IMR-90 (cell line): ENCODE data around the gene KLF2. TPM values are rescaled to one million over a fixed set of nuclear protein-coding genes. Genes with fewer than 3 reads are reported as not detected.
A peak's percentile ranks its signal among the peaks of the same experiment; 100 is the strongest.

Experiments
- ATAC-seq: fragments of 200-7000 bp; cut with Tn5 transposase; 2 replicates; pipeline ENCODE4 v1.9.1; 2020; ENCODE audit warnings: low read depth, mild to moderate bottlenecking, moderate library complexity
- BruUV-seq: library from RNA; stranded (reverse); fragments of 400-500 nt; replicated peaks from 2 replicates; lab custom pipeline; 2021; lab: Mats Ljungman, UMichigan
- CTCF ChIA-PET: fragments of 300-600 bp; formaldehyde crosslinking; extraction: SDS; loops from one replicate; lab custom pipeline; 2021; ENCODE audit warnings: antibody characterized with exemption; lab: Yijun Ruan, JAX
- POLR2A ChIA-PET: fragments of 300-600 bp; sonication (Branson Sonifier 250); formaldehyde crosslinking; loops from one replicate; lab custom pipeline; 2022; ENCODE audit warnings: antibody characterized with exemption; ENCODE audit not compliant: unreplicated experiment; lab: Charles Lee
- DNase-seq: peaks from one replicate; pipeline ENCODE4 v3.0.0; 2013
- H2AFZ ChIP-seq: replicated peaks from 2 replicates; pipeline ENCODE3; 2013; ENCODE audit warnings: low read length, mild to moderate bottlenecking; ENCODE audit not compliant: poor library complexity
- H2AK5ac ChIP-seq: 2 replicates; pipeline ENCODE4 v1.6.1; 2013; ENCODE audit warnings: low read depth, low read length, inconsistent platforms
- H2AK9ac ChIP-seq: replicated peaks from 2 replicates; pipeline ENCODE3; 2013; ENCODE audit warnings: mild to moderate bottlenecking, low read depth, low read length, moderate library complexity; ENCODE audit not compliant: poor library complexity
- H2BK120ac ChIP-seq: 2 replicates; pipeline ENCODE4 v1.6.1; 2013; ENCODE audit warnings: low read depth, low read length, inconsistent platforms
- H2BK15ac ChIP-seq: 3 replicates; pipeline ENCODE4 v1.6.1; 2013; ENCODE audit warnings: low read depth, low read length, inconsistent platforms
- H2BK20ac ChIP-seq: 2 replicates; pipeline ENCODE4 v1.6.1; 2013; ENCODE audit warnings: low read depth, mild to moderate bottlenecking, inconsistent platforms, low read length, moderate library complexity
- H2BK5ac ChIP-seq: 2 replicates; pipeline ENCODE4 v1.6.1; 2013; ENCODE audit warnings: mild to moderate bottlenecking, low read depth, low read length, inconsistent platforms; ENCODE audit not compliant: poor library complexity, severe bottlenecking
- H3K14ac ChIP-seq: replicated peaks from 2 replicates; pipeline ENCODE4 v1.6.1; 2013; ENCODE audit warnings: low read depth, low read length, inconsistent platforms
- H3K18ac ChIP-seq: 2 replicates; pipeline ENCODE4 v1.6.1; 2013; ENCODE audit warnings: low read depth, low read length, control low read depth
- H3K23ac ChIP-seq: 2 replicates; pipeline ENCODE4 v1.6.1; 2013; ENCODE audit warnings: low read depth, low read length, inconsistent platforms
- H3K27ac ChIP-seq: 2 replicates; pipeline ENCODE4 v1.5.1; 2013; ENCODE audit warnings: mild to moderate bottlenecking, control low read depth, low read length; ENCODE audit not compliant: insufficient read depth
- H3K27me3 ChIP-seq: 2 replicates; pipeline ENCODE4 v1.6.1; 2013; ENCODE audit warnings: low read length; ENCODE audit not compliant: control insufficient read depth, insufficient read depth
- H3K36me3 ChIP-seq: 2 replicates; pipeline ENCODE4 v1.6.1; 2013; ENCODE audit warnings: low read length, mixed read lengths; ENCODE audit not compliant: control insufficient read depth, insufficient read depth
- H3K4ac ChIP-seq: 2 replicates; pipeline ENCODE4 v1.6.1; 2013; ENCODE audit warnings: low read depth, low read length, inconsistent platforms
- H3K4me1 ChIP-seq: 2 replicates; pipeline ENCODE4 v1.6.1; 2013; ENCODE audit warnings: low read length, mixed read lengths; ENCODE audit not compliant: control insufficient read depth, insufficient read depth
- H3K4me2 ChIP-seq: 2 replicates; pipeline ENCODE4 v1.6.1; 2013; ENCODE audit warnings: low read depth, mild to moderate bottlenecking, control low read depth, low read length, moderate library complexity
- H3K4me3 ChIP-seq: 2 replicates; pipeline ENCODE4 v1.5.1; 2013; ENCODE audit warnings: low read depth, mild to moderate bottlenecking, control low read depth, low read length, moderate library complexity; ENCODE audit not compliant: insufficient read depth
- H3K56ac ChIP-seq: 2 replicates; pipeline ENCODE4 v1.6.1; 2013; ENCODE audit warnings: low read length, inconsistent platforms; ENCODE audit not compliant: insufficient read depth; ENCODE audit errors: extremely low read depth
- H3K79me1 ChIP-seq, 2 experiments: 2 replicates each; pipeline ENCODE4 v1.6.1; 2013; ENCODE audit warnings: low read length in 2 of 2, inconsistent platforms in 1 of 2, low read depth in 1 of 2
- H3K9ac ChIP-seq: 2 replicates; pipeline ENCODE4 v1.6.1; 2013; ENCODE audit warnings: low read depth, low read length, control low read depth
- H3K9me1 ChIP-seq: 2 replicates; pipeline ENCODE4 v1.6.1; 2013; ENCODE audit warnings: low read length, inconsistent platforms; ENCODE audit not compliant: insufficient read depth
- H3K9me3 ChIP-seq: 2 replicates; pipeline ENCODE4 v1.6.1; 2013; ENCODE audit warnings: low read length; ENCODE audit not compliant: control insufficient read depth, insufficient read depth
- H4K20me1 ChIP-seq: 2 replicates; pipeline ENCODE4 v1.6.1; 2013; ENCODE audit warnings: low read length, inconsistent platforms; ENCODE audit not compliant: insufficient read depth
- H4K5ac ChIP-seq: 2 replicates; pipeline ENCODE4 v1.6.1; 2013; ENCODE audit warnings: mild to moderate bottlenecking, low read depth, low read length, control low read depth
- H4K8ac ChIP-seq, 2 experiments: 2 replicates each; pipeline ENCODE4 v1.6.1; 2013; ENCODE audit warnings: low read depth in 2 of 2, low read length in 2 of 2, control low read depth in 1 of 2, inconsistent platforms in 1 of 2
- H4K91ac ChIP-seq: 2 replicates; pipeline ENCODE4 v1.6.1; 2013; ENCODE audit warnings: low read depth, low read length, inconsistent platforms; ENCODE audit not compliant: insufficient read depth
- BHLHE40 ChIP-seq: fragments of 150-350 bp; IDR thresholded peaks from 2 replicates; pipeline ENCODE4 v1.6.1; 2016; ENCODE audit warnings: mild to moderate bottlenecking, low read depth, low read length
- CEBPB ChIP-seq: IDR thresholded peaks from 2 replicates; pipeline ENCODE4 v1.6.1; 2012; ENCODE audit warnings: low read depth, low read length, improper control_type of control experiment
- CHD1 ChIP-seq: IDR thresholded peaks from 2 replicates; pipeline ENCODE4 v1.6.1; 2012; ENCODE audit warnings: low read depth, low read length, improper control_type of control experiment
- CTCF ChIP-seq: conservative IDR thresholded peaks from 2 replicates; pipeline ENCODE4 v1.5.1; 2012; ENCODE audit warnings: mild to moderate bottlenecking, low read depth, low read length, improper control_type of control experiment
- FOS ChIP-seq: fragments of 150-350 bp; IDR thresholded peaks from 2 replicates; pipeline ENCODE4 v1.6.1; 2016; ENCODE audit warnings: low read depth, low read length
- MAFK ChIP-seq: IDR thresholded peaks from 2 replicates; pipeline ENCODE4 v1.6.1; 2012; ENCODE audit warnings: low read depth, low read length, improper control_type of control experiment
- MAZ ChIP-seq: IDR thresholded peaks from 2 replicates; pipeline ENCODE4 v1.6.1; 2012; ENCODE audit warnings: low read depth, mild to moderate bottlenecking, low read length, improper control_type of control experiment, moderate library complexity, borderline replicate concordance
- MXI1 ChIP-seq: IDR thresholded peaks from 2 replicates; pipeline ENCODE4 v1.6.1; 2012; ENCODE audit warnings: low read depth, mild to moderate bottlenecking, low read length, moderate library complexity, borderline replicate concordance
- NFE2L2 ChIP-seq: fragments of 150-350 bp; IDR thresholded peaks from 2 replicates; pipeline ENCODE4 v1.6.1; 2016; ENCODE audit warnings: low read depth, mild to moderate bottlenecking, low read length
- POLR2A ChIP-seq: IDR thresholded peaks from 2 replicates; pipeline ENCODE4 v1.6.1; 2012; ENCODE audit warnings: mild to moderate bottlenecking, low read depth, low read length
- RAD21 ChIP-seq: IDR thresholded peaks from 2 replicates; pipeline ENCODE4 v1.6.1; 2012; ENCODE audit warnings: low read length, improper control_type of control experiment
- RCOR1 ChIP-seq: IDR thresholded peaks from 2 replicates; pipeline ENCODE4 v1.6.1; 2012; ENCODE audit warnings: mild to moderate bottlenecking, low read length, improper control_type of control experiment; ENCODE audit not compliant: insufficient replicate concordance
- RFX5 ChIP-seq: IDR thresholded peaks from 2 replicates; pipeline ENCODE4 v1.8.0; 2012; ENCODE audit warnings: low read depth, mild to moderate bottlenecking, low read length, moderate library complexity
- SMC3 ChIP-seq: fragments of 150-350 bp; IDR thresholded peaks from 2 replicates; pipeline ENCODE4 v1.6.1; 2016; ENCODE audit warnings: low read depth, mild to moderate bottlenecking, antibody characterized with exemption, low read length, moderate library complexity
- WGBS, 2 experiments: methylation state at CpG; one replicate each; pipeline versions ENCODE4 v1.1.5 to v1.1.7; 2013; ENCODE audit warnings: missing lambda C conversion rate in 2 of 2; ENCODE audit not compliant: insufficient read length in 1 of 2; ENCODE audit errors: extremely low coverage in 2 of 2; 5-methylcytosine and 5-hydroxymethylcytosine counted together
- dilution Hi-C: fragments of 300-500 bp; cut with HindIII; formaldehyde crosslinking; loops from one replicate; pipeline ENCODE4 v1.14.3; 2018; ENCODE audit warnings: low sequenced_read_pairs; ENCODE audit not compliant: unreplicated experiment
- in situ Hi-C: fragments of 300-500 bp; cut with MboI; formaldehyde crosslinking; loops from 3 replicates; pipeline ENCODE4 v1.14.3; 2019; ENCODE audit warnings: low sequenced_read_pairs, inconsistent platforms, mixed read lengths
- intact Hi-C: fragments of 100-400 bp; cut with micrococcal nuclease; formaldehyde crosslinking; loops from 2 replicates; pipeline ENCODE4 v1.10.0; 2022
- polyA plus RNA-seq, 3 experiments: library from polyadenylated mRNA; depleted of rRNA; stranded (reverse); fragments of >200 nt; gene quantifications; 2 replicates each; pipeline ENCODE4 v1.2.3, GENCODE V29; 2012; ENCODE audit warnings: low replicate concordance in 1 of 3
- total RNA-seq: library from RNA; depleted of rRNA; stranded (reverse); fragments of >200 nt; gene quantifications from 2 replicates; pipeline ENCODE4 v1.2.3, GENCODE V29; 2012
- TF ChIP-seq, protein P1 (sequence below): fragments of 150-350 bp; IDR thresholded peaks from 2 replicates; pipeline ENCODE4 v1.6.1; 2016; ENCODE audit warnings: low read depth, mild to moderate bottlenecking, low read length, moderate library complexity, borderline replicate concordance
- TF ChIP-seq, protein P2 (sequence below): fragments of 150-350 bp; IDR thresholded peaks from 2 replicates; pipeline ENCODE4 v1.6.1; 2017; ENCODE audit warnings: mild to moderate bottlenecking, antibody characterized with exemption, low read length, low read depth

Gene KLF2
- total and polyA plus RNA-seq, 2 of the 4 experiments (the other 2 are of a cell fraction), result 1.1 to 34.4 TPM

- H3K18ac ChIP-seq, result no peak overlapping the region
- H3K4me1 ChIP-seq, result no peaks in the 10 kb centered on the region
- dilution Hi-C loops (no loop called here), in situ Hi-C loops (no loop called here), intact Hi-C loops (no loop called here)
- no peak overlapping the region for H4K5ac ChIP-seq
- DNase-seq (no peak), ATAC-seq (no peak)
- no peak overlapping the region for H3K4ac ChIP-seq
- H3K4me2 ChIP-seq, result no peak overlapping the region
- ChIA-PET CTCF (no interaction called here), POLR2A (no interaction called here)
- H4K20me1 ChIP-seq, result no peaks in the 10 kb centered on the region
- no peak overlapping the region for H4K8ac ChIP-seq
- 100% methylated on average over 1 of the region's 3 CpGs; no CpG with 5 or more reads in 1 of the 2 experiments for WGBS, 2 experiments
- BruUV-seq, result no TSS peak
- H2AK9ac ChIP-seq, result no peak overlapping the region
- H3K79me1 ChIP-seq, result no peaks in the 10 kb centered on the region
- TF ChIP-seq MAZ (no peak), RAD21 (no peak), SMC3 (no peak), MXI1 (no peak), RCOR1 (no peak), MAFK (no peak), CHD1 (no peak), CEBPB (no peak), BHLHE40 (no peak), POLR2A (no peak), CTCF (no peak), FOS (no peak), NFE2L2 (no peak), RFX5 (no peak)
- TF ChIP-seq, protein P1, sequence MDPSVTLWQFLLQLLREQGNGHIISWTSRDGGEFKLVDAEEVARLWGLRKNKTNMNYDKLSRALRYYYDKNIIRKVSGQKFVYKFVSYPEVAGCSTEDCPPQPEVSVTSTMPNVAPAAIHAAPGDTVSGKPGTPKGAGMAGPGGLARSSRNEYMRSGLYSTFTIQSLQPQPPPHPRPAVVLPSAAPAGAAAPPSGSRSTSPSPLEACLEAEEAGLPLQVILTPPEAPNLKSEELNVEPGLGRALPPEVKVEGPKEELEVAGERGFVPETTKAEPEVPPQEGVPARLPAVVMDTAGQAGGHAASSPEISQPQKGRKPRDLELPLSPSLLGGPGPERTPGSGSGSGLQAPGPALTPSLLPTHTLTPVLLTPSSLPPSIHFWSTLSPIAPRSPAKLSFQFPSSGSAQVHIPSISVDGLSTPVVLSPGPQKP, result no peak
- TF ChIP-seq, protein P2, sequence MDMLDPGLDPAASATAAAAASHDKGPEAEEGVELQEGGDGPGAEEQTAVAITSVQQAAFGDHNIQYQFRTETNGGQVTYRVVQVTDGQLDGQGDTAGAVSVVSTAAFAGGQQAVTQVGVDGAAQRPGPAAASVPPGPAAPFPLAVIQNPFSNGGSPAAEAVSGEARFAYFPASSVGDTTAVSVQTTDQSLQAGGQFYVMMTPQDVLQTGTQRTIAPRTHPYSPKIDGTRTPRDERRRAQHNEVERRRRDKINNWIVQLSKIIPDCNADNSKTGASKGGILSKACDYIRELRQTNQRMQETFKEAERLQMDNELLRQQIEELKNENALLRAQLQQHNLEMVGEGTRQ, result no peak
- no peaks in the 10 kb centered on the region for H3K9me3 ChIP-seq
- H3K9me1 ChIP-seq, result peaks cover 5% of the 10 kb centered on the region; the same call in 1 of the 2 replicates
- H2BK120ac ChIP-seq, result no peak overlapping the region
- H3K4me3 ChIP-seq, result no peak overlapping the region
- H3K9ac ChIP-seq, result no peak overlapping the region
- no peak overlapping the region for H3K27ac ChIP-seq
- H2AK5ac ChIP-seq, result peak overlapping the region; percentile 48; the same call in 1 of the 2 replicates
- H3K27me3 ChIP-seq, result no peaks in the 10 kb centered on the region
- no peak overlapping the region for H3K56ac ChIP-seq
- no peak overlapping the region for H2AFZ ChIP-seq
- H4K91ac ChIP-seq, result no peak overlapping the region
- no peak overlapping the region for H2BK15ac ChIP-seq
- no peak overlapping the region for H3K23ac ChIP-seq
- no peaks in the 10 kb centered on the region for H3K36me3 ChIP-seq
- no peak overlapping the region for H2BK5ac ChIP-seq
- no peak overlapping the region for H2BK20ac ChIP-seq
- H3K14ac ChIP-seq, result no peak overlapping the region
These were observed 15.0 kb upstream of the KLF2 start for GRCh38 chr19:16309643-16310042.
